Calu3 (cell line): ENCODE measurements around the gene GRAMD1B. TPM values are rescaled to one million over a fixed set of nuclear protein-coding genes. Genes with fewer than 3 reads are reported as not detected.

Experiments
- BruUV-seq: library from RNA; stranded (reverse); fragments of 400-500 nt; replicated peaks from 2 replicates; lab custom pipeline; 2021; lab: Mats Ljungman, UMichigan
- CTCF ChIA-PET: fragments of 300-600 bp; sonication (Branson Sonifier 250); formaldehyde crosslinking; loops from one replicate; lab custom pipeline; 2022; ENCODE audit warnings: antibody characterized with exemption; lab: Charles Lee
- DNase-seq: peaks from one replicate; pipeline ENCODE4 v3.0.0; 2022
- H3K27ac Mint-ChIP-seq: one replicate; pipeline ENCODE4 v1.8.0; 2022; ENCODE audit warnings: mixed read lengths; ENCODE audit not compliant: unreplicated experiment
- H3K27me3 Mint-ChIP-seq: one replicate; pipeline ENCODE4 v1.8.0; 2022; ENCODE audit warnings: mixed read lengths; ENCODE audit not compliant: unreplicated experiment
- H3K36me3 Mint-ChIP-seq: one replicate; pipeline ENCODE4 v1.8.0; 2022; ENCODE audit warnings: mild to moderate bottlenecking, moderate library complexity, mixed read lengths; ENCODE audit not compliant: insufficient read depth, unreplicated experiment
- H3K4me1 Mint-ChIP-seq: one replicate; pipeline ENCODE4 v1.8.0; 2022; ENCODE audit warnings: mild to moderate bottlenecking, low read depth, mixed read lengths; ENCODE audit not compliant: unreplicated experiment
- H3K4me3 Mint-ChIP-seq: one replicate; pipeline ENCODE4 v1.8.0; 2022; ENCODE audit warnings: mild to moderate bottlenecking, low read depth, moderate library complexity, mixed read lengths; ENCODE audit not compliant: unreplicated experiment
- H3K9me3 Mint-ChIP-seq: one replicate; pipeline ENCODE4 v1.8.0; 2022; ENCODE audit warnings: low read depth, mixed read lengths; ENCODE audit not compliant: unreplicated experiment
- CTCF ChIP-seq: fragments of 200-600 bp; IDR thresholded peaks from one replicate; pipeline ENCODE4 v1.8.0; 2022; ENCODE audit warnings: antibody characterized with exemption; ENCODE audit not compliant: unreplicated experiment
- intact Hi-C: fragments of 100-400 bp; cut with micrococcal nuclease; formaldehyde crosslinking; loops from one replicate; pipeline ENCODE4 v1.10.0; 2022; ENCODE audit not compliant: unreplicated experiment
- total RNA-seq: library from RNA; stranded (reverse); gene quantifications from 2 replicates; pipeline ENCODE4 v1.2.3, GENCODE V29; 2022

GRAMD1B gene
- total RNA-seq, 1 experiment from 2014 or later: 5.9 TPM

- no peak overlapping the region for H3K27ac Mint-ChIP-seq
- no peaks in the 10 kb centered on the region for H3K36me3 Mint-ChIP-seq
- intact Hi-C loops: no loop called here
- H3K4me3 Mint-ChIP-seq: no peak overlapping the region
- H3K9me3 Mint-ChIP-seq: no peaks in the 10 kb centered on the region
- no peak for TF ChIP-seq CTCF
- peaks cover 54% of the 10 kb centered on the region for H3K27me3 Mint-ChIP-seq
- CTCF ChIA-PET: interaction anchor here (0.7 kb wide), 1 partner anchor 781 kb away, joined by 4 read pairs; no protein-coding TSS in a partner anchor
- DNase-seq: no peak
- BruUV-seq: no TSS peak
- H3K4me1 Mint-ChIP-seq: no peaks in the 10 kb centered on the region
These were observed 64.4 kb downstream of the GRAMD1B start for GRCh38 chr11:123494195-123495050.

- no peaks in the 10 kb centered on the region for H3K36me3 Mint-ChIP-seq
- H3K27me3 Mint-ChIP-seq: peaks cover 74% of the 10 kb centered on the region
- no peak for TF ChIP-seq CTCF
- CTCF ChIA-PET: no interaction called here
- DNase-seq: no peak
- no peaks in the 10 kb centered on the region for H3K4me1 Mint-ChIP-seq
- H3K9me3 Mint-ChIP-seq: no peaks in the 10 kb centered on the region
- no TSS peak for BruUV-seq
- intact Hi-C loops: no loop called here
- H3K4me3 Mint-ChIP-seq: no peak overlapping the region
- no peak overlapping the region for H3K27ac Mint-ChIP-seq
These were observed 74.3 kb downstream of the GRAMD1B start for GRCh38 chr11:123504401-123504800.

- H3K4me3 Mint-ChIP-seq: no peak overlapping the region
These were observed 75.7 kb downstream of the GRAMD1B start for GRCh38 chr11:123505546-123506299.

More at GRCh38 chr11:123505546-123506299, 75.7 kb downstream of the GRAMD1B start:
- BruUV-seq: no TSS peak
- H3K4me1 Mint-ChIP-seq: peaks cover under 1% of the 10 kb centered on the region
- no peak overlapping the region for H3K27ac Mint-ChIP-seq
- CTCF ChIA-PET: no interaction called here
- DNase-seq: no peak
- H3K27me3 Mint-ChIP-seq: peaks cover 79% of the 10 kb centered on the region
- no peaks in the 10 kb centered on the region for H3K36me3 Mint-ChIP-seq
- intact Hi-C loops: no loop called here
- no peak for TF ChIP-seq CTCF
- H3K9me3 Mint-ChIP-seq: no peaks in the 10 kb centered on the region
